Measurements from ENCODE around the gene ARHGAP4.

The ARHGAP4 gene

GRCh38 chrX:153869473-153870287, 56.4 kb downstream of the ARHGAP4 start:
- in situ Hi-C loops (cut with MboI; ENCODE audit: low sequenced_read_pairs) = no loop called here
- H3K36me3 ChIP-seq (replicated peaks) = no peaks in the 10 kb centered on the region
- no peak overlapping the region for H3K4me3 ChIP-seq
- no peaks in the 10 kb centered on the region for H3K4me1 ChIP-seq
- H3K27me3 ChIP-seq (ENCODE audit: low read depth) = no peaks in the 10 kb centered on the region
- no peak for DNase-seq (ENCODE audit: low spot score in 2 of 2)
- no peaks in the 10 kb centered on the region for H3K9me3 ChIP-seq

DNA sequence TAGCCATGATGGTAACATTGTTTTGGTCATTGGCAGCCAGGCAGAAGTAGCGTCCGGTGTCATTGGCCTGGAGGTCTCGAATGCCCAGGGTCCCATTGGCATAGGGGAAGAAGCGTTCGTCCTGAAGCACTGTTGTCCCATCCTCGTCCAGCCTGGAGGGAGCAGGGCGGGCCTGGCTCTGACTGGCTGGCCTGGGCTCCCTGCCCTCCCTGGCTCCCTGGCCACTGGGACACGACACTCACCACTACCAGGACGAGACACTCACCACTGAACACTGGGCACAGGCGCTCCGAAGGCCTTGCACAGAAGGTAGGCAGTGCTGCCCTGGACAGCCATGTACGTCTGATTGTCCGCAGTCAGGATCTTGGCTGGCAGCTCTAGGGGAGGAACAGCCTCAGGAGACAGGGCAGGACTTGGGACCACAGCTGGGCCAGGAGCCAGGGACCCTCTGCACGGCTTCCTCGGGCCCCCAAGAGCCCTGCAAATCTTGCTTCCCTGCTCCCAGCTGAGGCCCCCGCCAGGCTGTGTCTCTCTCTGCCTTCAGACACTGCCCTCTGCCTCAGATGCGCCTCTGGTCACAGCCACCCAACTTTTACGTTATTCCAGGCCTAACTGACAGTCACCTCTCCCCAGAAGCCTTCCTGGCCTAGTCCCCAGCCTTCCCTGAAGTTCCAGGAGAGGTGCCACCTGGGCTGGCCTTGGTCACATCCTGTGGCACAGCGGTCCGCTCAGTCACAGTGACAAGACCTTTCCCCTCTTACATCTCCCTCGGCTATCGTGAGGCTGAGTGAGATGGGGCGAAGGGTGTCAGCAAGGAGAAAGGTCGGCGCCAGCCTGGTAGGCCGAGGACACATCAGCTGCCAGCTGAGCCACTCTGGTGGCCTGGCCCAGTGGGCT, 57.2 kb downstream of the ARHGAP4 start:
- Histone ChIP-seq H3K27me3 (ENCODE audit: low read depth) (no peaks in the 10 kb centered on the region), H3K9me3 (no peaks in the 10 kb centered on the region), H3K4me1 (no peaks in the 10 kb centered on the region), H3K4me3 (no peak overlapping the region), H3K36me3 (replicated peaks) (no peaks in the 10 kb centered on the region)
- DNase-seq (ENCODE audit: low spot score in 2 of 2) = no peak
- in situ Hi-C loops (cut with MboI; ENCODE audit: low sequenced_read_pairs) = no loop called here

- no peaks in the 10 kb centered on the region for H3K36me3 ChIP-seq (replicated peaks)
Observed at GRCh38 chrX:153867671-153868070, 58.4 kb downstream of the ARHGAP4 start.

GRCh38 chrX:153867139-153867538, 58.9 kb downstream of the ARHGAP4 start:
- Histone ChIP-seq H3K27me3 (ENCODE audit: low read depth) (no peaks in the 10 kb centered on the region), H3K4me1 (no peaks in the 10 kb centered on the region), H3K4me3 (no peak overlapping the region), H3K9me3 (no peaks in the 10 kb centered on the region), H3K36me3 (replicated peaks) (no peaks in the 10 kb centered on the region)
- in situ Hi-C loops (cut with MboI; ENCODE audit: low sequenced_read_pairs) = no loop called here
- peak in 1 of 2 experiments; percentile 4 for DNase-seq (ENCODE audit: low spot score in 2 of 2)

More at GRCh38 chrX:153867671-153868070, 58.4 kb downstream of the ARHGAP4 start:
- peak in 1 of 2 experiments; percentile 4 for DNase-seq (ENCODE audit: low spot score in 2 of 2)
- Histone ChIP-seq H3K4me3 (no peak overlapping the region), H3K4me1 (no peaks in the 10 kb centered on the region), H3K9me3 (no peaks in the 10 kb centered on the region), H3K27me3 (ENCODE audit: low read depth) (no peaks in the 10 kb centered on the region)
- in situ Hi-C loops (cut with MboI; ENCODE audit: low sequenced_read_pairs) = no loop called here

- peak in 1 of 2 experiments; percentile 5 for DNase-seq (ENCODE audit: low spot score in 2 of 2)
- Histone ChIP-seq H3K4me1 (no peaks in the 10 kb centered on the region), H3K4me3 (no peak overlapping the region), H3K27me3 (ENCODE audit: low read depth) (no peaks in the 10 kb centered on the region), H3K36me3 (replicated peaks) (no peaks in the 10 kb centered on the region), H3K9me3 (no peaks in the 10 kb centered on the region)
- in situ Hi-C loops (cut with MboI; ENCODE audit: low sequenced_read_pairs) = no loop called here
Observed at GRCh38 chrX:153866302-153867019, 59.6 kb downstream of the ARHGAP4 start.

DNA sequence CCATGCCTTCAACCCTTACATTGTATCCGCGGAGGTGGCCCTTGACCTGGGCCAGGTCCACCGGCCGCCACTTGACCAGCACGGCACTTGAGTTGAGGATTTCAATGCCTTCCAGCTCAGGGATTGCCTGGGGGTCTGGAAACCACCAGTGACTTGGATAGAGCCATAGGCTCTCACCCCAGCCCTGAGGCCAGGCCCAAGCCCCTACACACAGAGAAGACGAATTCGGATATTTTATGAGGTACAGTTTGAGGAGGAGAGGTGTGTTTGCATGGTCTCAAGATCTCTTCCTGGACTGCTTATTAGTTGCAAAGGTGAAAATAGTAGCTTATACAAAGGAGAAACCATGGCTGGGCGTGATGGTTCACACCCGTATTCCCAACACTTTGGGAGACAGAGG, 60.4 kb downstream of the ARHGAP4 start:
- no peaks in the 10 kb centered on the region for H3K36me3 ChIP-seq (replicated peaks)
- no peaks in the 10 kb centered on the region for H3K4me1 ChIP-seq
- H3K9me3 ChIP-seq = no peaks in the 10 kb centered on the region
- 0 out of 2 replicates have a peak, but pooled peaks cover 4% of the 10 kb centered on the region for H3K27me3 ChIP-seq (ENCODE audit: low read depth)
- no peak for DNase-seq (ENCODE audit: low spot score in 2 of 2)
- no peak overlapping the region for H3K4me3 ChIP-seq
- in situ Hi-C loops (cut with MboI; ENCODE audit: low sequenced_read_pairs) = no loop called here

- no peaks in the 10 kb centered on the region for H3K4me1 ChIP-seq
- H3K27me3 ChIP-seq (ENCODE audit: low read depth) = 0 out of 2 replicates have a peak, but pooled peaks cover 4% of the 10 kb centered on the region
- no peaks in the 10 kb centered on the region for H3K36me3 ChIP-seq (replicated peaks)
- H3K4me3 ChIP-seq = no peak overlapping the region
- in situ Hi-C loops (cut with MboI; ENCODE audit: low sequenced_read_pairs) = no loop called here
- H3K9me3 ChIP-seq = no peaks in the 10 kb centered on the region
- peak in 1 of 2 experiments; percentile 6 for DNase-seq (ENCODE audit: low spot score in 2 of 2)
Observed at GRCh38 chrX:153865321-153865580, 60.8 kb downstream of the ARHGAP4 start.

DNA sequence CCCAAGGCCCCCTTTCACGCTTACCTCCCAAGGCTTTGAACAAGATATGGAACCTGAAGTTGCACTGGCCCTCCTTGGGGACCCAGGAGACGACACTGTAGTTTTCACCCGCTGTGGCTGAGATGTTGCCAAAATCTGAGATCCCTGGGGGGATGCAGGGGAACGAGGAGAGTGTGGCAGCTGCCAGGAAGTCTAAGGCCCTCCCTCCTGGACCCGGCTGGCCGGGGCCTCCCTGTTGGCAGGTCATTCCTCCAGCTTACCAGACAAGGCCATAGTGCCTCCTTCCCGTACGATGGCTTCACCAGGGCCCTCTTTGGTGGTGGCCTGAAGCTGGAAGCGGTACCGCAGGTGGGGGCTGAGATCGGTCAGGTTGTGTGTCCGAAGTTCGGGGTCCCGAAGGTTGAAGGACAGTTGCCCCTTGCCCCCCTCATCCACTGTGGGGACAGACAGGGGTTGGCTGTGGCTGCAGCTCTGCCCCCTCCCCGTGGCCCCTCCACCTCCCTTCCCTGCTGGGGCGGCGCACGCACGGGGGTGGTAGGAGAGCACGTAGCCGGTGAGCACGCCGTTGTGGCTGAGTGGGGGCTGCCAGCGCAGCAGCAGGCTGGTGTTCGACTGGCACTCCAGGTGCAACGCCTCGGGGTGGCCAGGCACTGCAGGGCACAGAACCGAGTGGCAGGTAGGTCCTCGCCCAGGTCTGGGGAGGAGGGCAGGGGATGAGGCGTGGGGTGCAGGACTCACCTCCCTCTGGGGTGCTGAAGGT, 61.3 kb downstream of the ARHGAP4 start:
- no peaks in the 10 kb centered on the region for H3K9me3 ChIP-seq
- H3K27me3 ChIP-seq (ENCODE audit: low read depth) = 0 out of 2 replicates have a peak, but pooled peaks cover 9% of the 10 kb centered on the region
- no peaks in the 10 kb centered on the region for H3K4me1 ChIP-seq
- H3K36me3 ChIP-seq (replicated peaks) = no peaks in the 10 kb centered on the region
- peak in 1 of 2 experiments; percentile 6 for DNase-seq (ENCODE audit: low spot score in 2 of 2)
- in situ Hi-C loops (cut with MboI; ENCODE audit: low sequenced_read_pairs) = no loop called here
- H3K4me3 ChIP-seq = no peak overlapping the region

DNA sequence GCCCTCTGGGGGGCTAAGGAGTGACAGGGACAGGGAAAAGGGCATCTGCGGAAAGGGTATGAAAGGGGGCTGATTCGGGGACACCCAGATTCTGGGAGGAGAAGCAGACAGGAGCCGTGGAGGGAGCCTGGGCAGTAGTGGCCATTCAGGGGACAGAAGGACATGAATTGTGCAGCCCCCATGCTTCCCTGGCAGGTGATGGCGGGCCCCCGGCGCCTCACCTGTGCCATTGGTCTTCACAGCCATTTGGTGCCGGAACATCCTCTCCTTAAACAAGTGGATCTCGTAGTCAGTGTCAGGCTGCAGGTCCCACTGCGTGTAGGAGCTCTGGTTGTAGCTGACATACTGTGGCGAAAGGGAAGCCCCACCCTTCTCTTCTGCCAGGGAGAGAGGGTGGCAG, 62.0 kb downstream of the ARHGAP4 start:
- H3K36me3 ChIP-seq (replicated peaks) = no peaks in the 10 kb centered on the region
- no peak for DNase-seq (ENCODE audit: low spot score in 2 of 2)
- in situ Hi-C loops (cut with MboI; ENCODE audit: low sequenced_read_pairs) = no loop called here
- 0 out of 2 replicates have a peak, but pooled peaks cover 9% of the 10 kb centered on the region for H3K27me3 ChIP-seq (ENCODE audit: low read depth)
- H3K9me3 ChIP-seq = no peaks in the 10 kb centered on the region
- no peak overlapping the region for H3K4me3 ChIP-seq
- H3K4me1 ChIP-seq = no peaks in the 10 kb centered on the region

DNA sequence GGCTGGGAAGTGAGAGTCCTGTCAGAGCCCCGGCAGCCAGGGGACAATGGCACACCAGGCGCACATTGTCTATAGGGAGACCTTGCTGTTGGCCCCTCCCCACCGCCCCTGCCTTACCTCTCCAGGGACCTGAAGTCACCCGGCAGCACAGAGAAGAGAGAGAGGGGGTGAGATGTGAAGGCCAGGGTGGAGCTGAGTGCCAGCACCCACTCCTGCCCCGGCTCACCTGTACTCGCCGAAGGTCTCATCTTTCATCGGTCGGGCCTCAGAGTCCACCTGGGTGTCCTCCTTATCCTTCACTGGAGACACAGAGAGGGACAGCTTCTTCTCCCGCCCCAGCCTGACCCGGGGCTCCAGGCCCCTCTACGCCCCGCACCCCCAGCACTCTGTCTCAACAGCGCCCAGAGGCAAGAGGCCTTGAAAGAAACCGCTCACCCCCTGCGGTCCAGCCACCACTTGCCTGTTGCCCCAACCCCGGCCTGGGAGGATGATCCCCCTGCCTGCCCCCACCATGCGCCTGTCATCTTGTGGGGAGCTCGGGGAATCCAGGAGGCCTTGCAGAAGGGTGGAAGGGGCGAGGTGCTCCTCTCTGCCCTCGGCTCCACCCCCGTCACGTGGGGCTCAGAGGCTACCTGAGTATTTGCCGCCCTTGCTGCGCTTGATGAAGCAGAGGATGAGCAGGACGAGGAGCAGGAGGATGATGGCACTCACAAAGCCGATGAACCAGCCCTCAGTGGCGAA, 62.6 kb downstream of the ARHGAP4 start:
- in situ Hi-C loops (cut with MboI; ENCODE audit: low sequenced_read_pairs) = no loop called here
- H3K27me3 ChIP-seq (ENCODE audit: low read depth) = 0 out of 2 replicates have a peak, but pooled peaks cover 10% of the 10 kb centered on the region
- no peak overlapping the region for H3K4me3 ChIP-seq
- no peaks in the 10 kb centered on the region for H3K36me3 ChIP-seq (replicated peaks)
- no peaks in the 10 kb centered on the region for H3K9me3 ChIP-seq
- no peaks in the 10 kb centered on the region for H3K4me1 ChIP-seq
- peak in 1 of 2 experiments; percentile 8 for DNase-seq (ENCODE audit: low spot score in 2 of 2)

GRCh38 chrX:153862369-153863250, 63.5 kb downstream of the ARHGAP4 start:
- in situ Hi-C loops (cut with MboI; ENCODE audit: low sequenced_read_pairs) = no loop called here
- H3K36me3 ChIP-seq (replicated peaks) = no peaks in the 10 kb centered on the region
- no peaks in the 10 kb centered on the region for H3K4me1 ChIP-seq

More at GRCh38 chrX:153862369-153863250, 63.5 kb downstream of the ARHGAP4 start:
- no peaks in the 10 kb centered on the region for H3K9me3 ChIP-seq
- H3K27me3 ChIP-seq (ENCODE audit: low read depth) = peaks cover 18% of the 10 kb centered on the region
- DNase-seq (ENCODE audit: low spot score in 2 of 2) = peak in 1 of 2 experiments; percentile 4
- H3K4me3 ChIP-seq = no peak overlapping the region

All from HAP-1 (cell line).